Measurements from ENCODE around the gene PHACTR2.

The PHACTR2 gene

DNA sequence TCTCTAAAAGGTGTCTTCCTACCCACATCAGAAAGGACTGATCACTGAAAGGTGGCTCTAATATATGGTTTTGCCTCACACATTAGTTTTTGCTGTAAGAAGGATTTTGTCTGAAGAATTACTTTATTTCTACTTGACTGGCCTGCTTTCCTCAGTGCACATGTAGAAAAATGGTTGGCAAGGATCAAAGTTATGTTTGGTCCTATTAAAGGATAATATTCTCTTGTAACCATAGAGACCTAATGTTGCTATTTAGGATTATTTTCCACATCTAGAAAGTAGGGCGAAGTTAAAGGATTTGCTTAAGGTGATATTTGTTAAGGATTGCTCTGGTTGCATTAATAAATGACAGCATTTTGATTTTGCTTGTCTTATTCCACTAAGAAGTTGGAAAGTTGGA, 40.7 kb downstream of the PHACTR2 start:
- TF ChIP-seq, protein P1, sequence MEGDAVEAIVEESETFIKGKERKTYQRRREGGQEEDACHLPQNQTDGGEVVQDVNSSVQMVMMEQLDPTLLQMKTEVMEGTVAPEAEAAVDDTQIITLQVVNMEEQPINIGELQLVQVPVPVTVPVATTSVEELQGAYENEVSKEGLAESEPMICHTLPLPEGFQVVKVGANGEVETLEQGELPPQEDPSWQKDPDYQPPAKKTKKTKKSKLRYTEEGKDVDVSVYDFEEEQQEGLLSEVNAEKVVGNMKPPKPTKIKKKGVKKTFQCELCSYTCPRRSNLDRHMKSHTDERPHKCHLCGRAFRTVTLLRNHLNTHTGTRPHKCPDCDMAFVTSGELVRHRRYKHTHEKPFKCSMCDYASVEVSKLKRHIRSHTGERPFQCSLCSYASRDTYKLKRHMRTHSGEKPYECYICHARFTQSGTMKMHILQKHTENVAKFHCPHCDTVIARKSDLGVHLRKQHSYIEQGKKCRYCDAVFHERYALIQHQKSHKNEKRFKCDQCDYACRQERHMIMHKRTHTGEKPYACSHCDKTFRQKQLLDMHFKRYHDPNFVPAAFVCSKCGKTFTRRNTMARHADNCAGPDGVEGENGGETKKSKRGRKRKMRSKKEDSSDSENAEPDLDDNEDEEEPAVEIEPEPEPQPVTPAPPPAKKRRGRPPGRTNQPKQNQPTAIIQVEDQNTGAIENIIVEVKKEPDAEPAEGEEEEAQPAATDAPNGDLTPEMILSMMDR (conservative IDR thresholded peaks at IDR 0.05; ENCODE audit: low read depth, low read length): no peak
- H3K9ac ChIP-seq: no peak overlapping the region
- H4K20me1 ChIP-seq (ENCODE audit: insufficient read depth): no peaks in the 10 kb centered on the region
- H3K4me1 ChIP-seq (ENCODE audit: low read depth, poor library complexity, severe bottlenecking): no peaks in the 10 kb centered on the region
- no peak overlapping the region for H3K4me3 ChIP-seq (IDR thresholded peaks at IDR 0.05; ENCODE audit: insufficient read depth, low read depth, low read length)
- no peaks in the 10 kb centered on the region for H3K79me2 ChIP-seq (ENCODE audit: insufficient read depth, low read depth)
- H3K27me3 ChIP-seq (ENCODE audit: insufficient read depth, low read depth): no peaks in the 10 kb centered on the region
- no peak overlapping the region for H3K27ac ChIP-seq
- H3K4me2 ChIP-seq: no peak overlapping the region
- H2AFZ ChIP-seq (ENCODE audit: low read depth): no peak overlapping the region
- H3K36me3 ChIP-seq (ENCODE audit: insufficient read depth): no peaks in the 10 kb centered on the region

DNA sequence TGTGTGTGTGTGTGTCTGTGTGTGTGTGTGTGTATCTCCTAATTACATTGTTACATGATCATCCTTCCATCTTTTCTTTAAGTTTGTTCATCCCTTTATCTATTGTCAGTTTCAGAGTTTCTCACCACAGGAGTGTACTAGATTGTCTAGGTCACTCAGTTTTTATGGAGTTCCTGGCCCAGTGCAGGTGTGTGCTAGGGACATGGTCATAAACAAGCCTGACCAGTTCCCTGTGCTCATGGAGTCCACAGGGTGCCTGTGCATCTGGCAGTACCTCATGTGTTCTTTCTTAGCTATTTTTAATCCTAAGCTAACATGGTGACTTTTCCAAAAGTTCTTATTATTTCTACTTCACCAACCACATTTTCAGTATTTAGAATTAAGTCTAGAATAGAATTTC, 43.9 kb downstream of the PHACTR2 start:
- Histone ChIP-seq H3K4me1 (ENCODE audit: low read depth, poor library complexity, severe bottlenecking) (no peaks in the 10 kb centered on the region), H4K20me1 (ENCODE audit: insufficient read depth) (no peaks in the 10 kb centered on the region), H3K9ac (no peak overlapping the region), H3K4me3 (IDR thresholded peaks at IDR 0.05; ENCODE audit: insufficient read depth, low read depth, low read length) (no peak overlapping the region), H3K36me3 (ENCODE audit: insufficient read depth) (no peaks in the 10 kb centered on the region), H3K27ac (no peak overlapping the region), H2AFZ (ENCODE audit: low read depth) (no peak overlapping the region), H3K4me2 (no peak overlapping the region), H3K27me3 (ENCODE audit: insufficient read depth, low read depth) (no peaks in the 10 kb centered on the region), H3K79me2 (ENCODE audit: insufficient read depth, low read depth) (no peaks in the 10 kb centered on the region)
- TF ChIP-seq, protein P1 (conservative IDR thresholded peaks at IDR 0.05; ENCODE audit: low read depth, low read length): no peak

DNA sequence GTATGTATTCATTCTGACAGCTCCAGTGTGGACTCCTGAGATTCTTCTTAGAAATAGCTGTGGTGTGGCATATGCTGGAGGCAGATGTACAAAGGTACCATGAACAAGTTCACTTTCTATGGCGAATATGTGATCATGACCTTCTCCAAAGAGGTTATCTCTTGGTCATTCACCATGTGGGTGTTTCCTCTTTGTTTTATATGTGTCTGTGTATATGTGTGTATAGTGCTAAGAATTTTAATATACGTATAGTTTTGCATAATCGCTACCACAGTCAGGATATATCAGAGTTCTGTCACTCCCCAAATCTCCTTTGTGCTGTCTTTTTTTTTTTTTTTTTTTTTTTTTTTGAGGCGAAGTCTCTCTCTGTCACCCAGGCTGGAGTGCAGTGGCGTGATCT, 47.1 kb downstream of the PHACTR2 start:
- H3K79me2 ChIP-seq (ENCODE audit: insufficient read depth, low read depth): no peaks in the 10 kb centered on the region

DNA sequence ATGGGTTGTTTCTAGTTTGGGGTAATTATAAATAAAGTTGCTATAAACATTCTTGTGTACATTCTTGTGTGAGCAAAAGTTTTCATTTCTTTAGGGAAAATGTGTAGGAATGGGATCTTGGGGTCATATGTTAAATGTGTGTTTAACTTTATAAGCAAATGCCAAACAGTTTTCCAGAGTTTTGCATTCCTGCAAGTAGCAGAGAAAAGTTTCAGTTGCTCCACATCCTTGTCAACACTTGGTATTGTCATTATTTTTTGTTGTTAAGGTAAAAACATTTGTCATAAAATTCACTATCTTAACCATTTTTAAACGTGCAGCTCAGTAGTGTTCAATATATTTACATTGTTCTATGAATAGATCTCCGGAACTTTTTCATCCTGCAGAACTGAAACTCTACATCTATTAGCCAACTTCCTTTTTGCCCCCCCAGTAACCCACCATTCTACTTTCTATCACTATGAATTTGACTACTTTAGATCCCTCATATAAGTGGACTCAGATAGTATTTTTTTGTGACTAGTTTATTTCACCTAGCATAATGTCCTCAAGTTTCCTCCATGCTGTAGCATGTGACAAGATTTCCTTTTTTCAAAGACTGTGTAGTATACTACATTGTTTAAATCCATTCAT, 48.4 kb downstream of the PHACTR2 start:
- no peaks in the 10 kb centered on the region for H3K4me1 ChIP-seq (ENCODE audit: low read depth, poor library complexity, severe bottlenecking)
- no peak overlapping the region for H3K4me3 ChIP-seq (IDR thresholded peaks at IDR 0.05; ENCODE audit: insufficient read depth, low read depth, low read length)
- H4K20me1 ChIP-seq (ENCODE audit: insufficient read depth): no peaks in the 10 kb centered on the region
- no peak overlapping the region for H3K9ac ChIP-seq
- TF ChIP-seq, protein P1 (conservative IDR thresholded peaks at IDR 0.05; ENCODE audit: low read depth, low read length): no peak
- H3K4me2 ChIP-seq: no peak overlapping the region
- H3K27ac ChIP-seq: no peak overlapping the region
- no peaks in the 10 kb centered on the region for H3K27me3 ChIP-seq (ENCODE audit: insufficient read depth, low read depth)
- H3K79me2 ChIP-seq (ENCODE audit: insufficient read depth, low read depth): no peaks in the 10 kb centered on the region
- no peak overlapping the region for H2AFZ ChIP-seq (ENCODE audit: low read depth)
- H3K36me3 ChIP-seq (ENCODE audit: insufficient read depth): no peaks in the 10 kb centered on the region

More for the DNA sequence above, 47.1 kb downstream of the PHACTR2 start:
- no peak overlapping the region for H3K27ac ChIP-seq
- no peak overlapping the region for H3K4me2 ChIP-seq
- no peak overlapping the region for H2AFZ ChIP-seq (ENCODE audit: low read depth)
- no peak overlapping the region for H3K4me3 ChIP-seq (IDR thresholded peaks at IDR 0.05; ENCODE audit: insufficient read depth, low read depth, low read length)
- H4K20me1 ChIP-seq (ENCODE audit: insufficient read depth): no peaks in the 10 kb centered on the region
- H3K27me3 ChIP-seq (ENCODE audit: insufficient read depth, low read depth): no peaks in the 10 kb centered on the region
- H3K36me3 ChIP-seq (ENCODE audit: insufficient read depth): no peaks in the 10 kb centered on the region
- H3K9ac ChIP-seq: no peak overlapping the region
- no peaks in the 10 kb centered on the region for H3K4me1 ChIP-seq (ENCODE audit: low read depth, poor library complexity, severe bottlenecking)
- TF ChIP-seq, protein P1 (conservative IDR thresholded peaks at IDR 0.05; ENCODE audit: low read depth, low read length): no peak

Data from KMS-11 (cell line).